DMS79 (cell line): ENCODE results near the gene EGFL7.

Source experiments
- DNase-seq: peaks from one replicate; lab custom pipeline; 2025; lab: John Stamatoyannopoulos, UW

Gene EGFL7

DNA sequence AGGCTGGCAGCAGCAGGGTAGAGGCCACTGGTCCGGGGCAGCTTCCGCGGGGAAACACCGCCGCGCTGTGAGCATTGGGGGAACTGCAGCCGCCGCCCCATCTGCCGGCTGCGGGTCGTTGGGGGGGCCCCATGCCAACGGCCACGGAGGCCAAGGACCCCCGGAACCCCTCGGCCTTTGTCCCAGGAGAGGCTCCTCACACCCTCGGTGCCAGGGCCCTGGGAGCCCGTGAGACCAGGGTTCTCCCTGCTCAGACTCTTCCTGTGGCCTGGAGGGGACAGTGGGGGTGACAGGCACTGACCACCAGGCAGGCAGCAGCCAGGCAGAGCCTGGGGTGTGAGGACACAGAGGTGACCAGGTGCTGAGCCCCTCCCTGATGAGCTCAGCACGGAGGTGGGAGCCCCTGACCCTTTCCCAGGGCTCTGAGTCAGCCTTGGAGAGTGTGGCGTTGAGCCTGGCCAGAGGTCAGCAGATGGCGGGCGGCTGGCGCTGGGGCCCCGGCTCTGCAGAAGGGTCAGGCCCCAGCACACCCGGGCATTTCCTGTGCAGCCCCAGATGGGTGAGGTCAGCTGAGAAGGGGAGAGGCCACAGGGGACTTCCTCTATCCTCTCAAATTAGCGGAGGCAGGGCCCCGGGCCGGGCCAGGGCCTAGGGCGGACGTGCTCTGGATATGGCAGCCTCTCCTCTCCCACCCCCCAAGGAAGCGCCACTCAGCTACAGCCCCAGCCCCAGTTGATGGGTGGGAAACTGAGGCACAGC lies 17.9 kb upstream of the EGFL7 start:
- DNase-seq, result no peak

DNA sequence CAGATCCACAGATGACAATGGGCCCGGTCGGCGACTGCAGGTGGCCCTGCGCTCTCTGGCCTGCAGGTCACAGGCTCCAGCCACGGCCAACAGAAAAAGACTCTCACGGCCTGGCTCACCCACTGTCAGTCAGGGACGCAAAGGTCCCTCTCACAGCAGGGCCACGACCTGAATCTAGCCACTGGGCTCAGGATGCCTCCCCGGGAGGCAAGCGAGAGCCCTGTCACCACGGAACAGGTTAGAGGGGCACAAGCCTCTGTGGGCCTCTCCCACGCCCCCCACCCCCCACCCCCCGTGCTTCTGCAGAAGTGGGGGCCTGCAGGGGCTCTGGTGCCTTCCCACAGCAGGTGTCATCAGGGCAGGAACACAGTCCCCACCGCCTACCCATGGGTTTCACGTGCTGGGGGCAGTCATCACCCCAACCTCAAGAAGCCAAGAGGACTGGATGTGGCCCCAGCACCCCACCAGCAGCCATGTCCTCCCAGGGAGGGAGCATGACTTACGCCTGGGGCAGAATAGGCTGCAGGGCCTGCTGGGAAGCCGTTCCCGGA lies 17.3 kb upstream of the EGFL7 start:
- no peak for DNase-seq

DNA sequence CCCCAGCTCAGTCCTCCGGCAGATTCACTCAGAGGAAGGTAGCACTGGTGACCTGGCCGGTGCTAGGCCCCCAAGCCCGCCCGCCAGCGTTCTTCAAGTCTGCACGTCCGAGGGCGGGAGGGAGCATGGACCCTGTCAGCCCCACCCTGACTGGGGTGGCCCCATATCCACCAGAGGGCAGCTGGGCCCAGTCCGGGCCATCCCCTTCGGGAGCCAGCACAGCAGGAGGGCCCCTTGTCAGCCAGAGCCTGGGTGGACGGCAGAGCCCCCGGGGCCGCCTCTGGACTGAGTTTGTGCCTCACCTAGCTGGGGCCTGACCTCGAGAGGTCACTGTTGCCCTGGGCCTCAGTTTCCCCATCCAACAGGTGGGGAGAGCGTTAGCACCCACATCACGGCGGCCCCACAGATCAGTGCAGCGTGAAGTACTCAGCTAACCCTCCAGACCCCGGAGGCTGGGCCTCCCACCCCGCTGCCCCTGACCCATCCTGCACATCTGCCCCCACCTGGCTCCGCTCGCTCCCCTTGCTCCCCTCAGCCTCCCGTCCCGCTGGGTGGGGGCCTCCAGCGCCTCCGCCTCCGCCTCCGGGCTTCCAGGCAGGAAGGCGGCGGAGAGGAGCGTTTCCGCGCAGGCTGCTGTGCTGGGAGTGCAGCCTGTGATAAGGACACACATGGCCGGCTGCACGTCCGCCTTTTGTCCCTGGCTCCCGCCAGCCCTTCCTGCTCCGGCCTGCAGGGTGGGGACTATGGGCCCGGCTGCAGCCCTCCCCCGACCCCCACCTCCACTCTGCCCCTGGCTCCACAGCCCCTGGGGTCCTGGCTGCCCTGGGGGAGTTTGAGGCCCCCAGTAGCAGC lies 16.6 kb upstream of the EGFL7 start:
- no peak for DNase-seq

DNA sequence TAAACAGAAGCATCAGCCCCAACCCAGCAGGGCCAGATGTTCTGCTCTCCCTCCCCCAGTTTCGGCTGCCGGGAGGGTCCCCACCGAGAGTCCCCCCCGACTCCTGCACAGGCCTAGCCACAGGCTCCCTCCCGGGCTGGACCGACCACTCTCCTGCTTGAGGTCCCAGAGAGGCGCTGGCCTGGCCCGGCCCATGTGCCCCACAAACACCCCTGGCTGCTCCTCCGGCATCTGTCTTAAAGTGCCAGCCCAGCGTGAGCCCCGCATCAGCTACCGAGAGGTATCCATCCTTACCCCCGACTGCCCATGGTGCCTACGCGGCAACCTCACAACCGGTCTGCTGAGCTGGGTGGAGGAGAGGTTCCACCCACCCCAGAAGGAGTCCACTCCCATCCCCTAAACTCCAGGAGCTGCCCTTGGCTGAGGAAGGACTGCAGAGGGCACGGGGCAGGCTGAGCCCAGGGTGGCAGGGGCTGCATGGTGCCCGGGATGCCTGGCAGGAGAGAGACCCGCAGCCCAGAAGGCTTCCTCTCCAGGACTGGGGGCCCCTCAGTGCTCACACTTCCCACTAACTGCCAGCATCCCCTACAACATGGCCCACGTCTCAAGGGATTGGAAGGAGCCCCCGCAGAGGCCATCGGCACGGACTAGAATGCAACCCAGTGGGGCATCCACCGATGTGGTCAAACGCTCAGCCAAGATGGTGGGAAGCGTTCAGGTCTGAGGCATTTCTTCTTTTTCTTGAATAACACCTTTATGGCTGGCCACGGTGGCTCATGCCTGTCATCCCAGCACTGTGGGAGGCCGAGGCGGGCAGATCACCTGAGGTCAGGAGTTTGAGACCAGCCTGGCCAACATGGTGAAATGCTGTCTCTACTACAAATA lies 15.6 kb upstream of the EGFL7 start:
- no peak for DNase-seq

DNA sequence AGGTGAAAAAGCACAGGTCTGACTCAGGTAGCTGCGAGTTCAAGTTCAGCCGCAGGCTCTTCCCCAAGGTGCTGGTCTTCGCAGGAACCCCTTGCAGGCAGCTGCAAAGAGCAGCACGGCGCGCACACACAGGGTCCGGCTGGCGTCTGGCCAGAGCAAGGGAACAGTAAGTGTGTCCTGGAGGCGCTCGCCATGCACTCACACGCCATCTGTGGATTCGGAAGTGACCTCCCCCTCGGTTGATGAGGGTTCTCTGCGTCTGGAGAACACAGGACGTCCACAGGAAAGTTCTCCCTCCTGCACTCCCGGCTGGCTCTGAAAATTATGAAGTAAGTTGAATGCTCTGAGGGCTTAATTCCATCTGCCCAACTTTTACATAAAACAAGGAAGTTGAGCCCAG lies 14.0 kb upstream of the EGFL7 start:
- DNase-seq, result no peak

DNA sequence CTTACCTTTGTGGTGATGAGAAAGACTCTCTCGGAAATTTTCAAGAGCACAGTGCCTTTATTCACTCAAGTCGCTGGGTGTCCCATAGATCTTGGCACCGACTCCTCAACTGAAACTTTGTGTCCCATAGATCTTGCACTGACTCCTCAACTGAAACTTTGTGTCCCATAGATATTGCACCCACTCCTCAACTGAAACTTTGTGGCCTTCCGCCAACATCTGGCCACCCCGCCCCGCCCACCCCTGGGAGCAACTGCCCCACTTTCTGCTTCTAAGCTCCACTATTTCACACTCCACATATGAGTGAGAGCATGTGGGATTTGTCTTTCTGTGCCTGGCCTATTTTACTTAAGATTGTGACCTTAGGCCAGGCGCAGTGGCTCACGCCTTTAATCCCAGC lies 12.7 kb upstream of the EGFL7 start:
- DNase-seq, result no peak

DNA sequence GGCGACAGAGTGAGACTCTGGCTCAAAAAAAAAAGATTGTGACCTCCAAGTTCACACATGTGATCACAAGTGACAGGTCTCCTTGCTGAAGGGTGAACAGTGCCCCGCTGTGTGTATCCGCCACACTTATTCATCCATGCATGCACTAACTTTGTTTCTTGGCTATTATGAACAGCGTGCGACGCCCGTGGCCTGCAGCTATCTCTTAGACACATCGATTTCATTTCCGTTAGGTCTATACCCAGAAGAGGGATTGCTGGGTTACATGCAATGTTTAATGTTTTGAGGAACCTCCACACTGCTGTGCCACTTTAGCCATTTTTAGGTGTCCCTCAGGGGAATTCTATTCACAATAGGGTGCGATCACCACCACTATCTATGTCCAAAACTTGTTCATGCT lies 12.1 kb upstream of the EGFL7 start:
- DNase-seq, result no peak

DNA sequence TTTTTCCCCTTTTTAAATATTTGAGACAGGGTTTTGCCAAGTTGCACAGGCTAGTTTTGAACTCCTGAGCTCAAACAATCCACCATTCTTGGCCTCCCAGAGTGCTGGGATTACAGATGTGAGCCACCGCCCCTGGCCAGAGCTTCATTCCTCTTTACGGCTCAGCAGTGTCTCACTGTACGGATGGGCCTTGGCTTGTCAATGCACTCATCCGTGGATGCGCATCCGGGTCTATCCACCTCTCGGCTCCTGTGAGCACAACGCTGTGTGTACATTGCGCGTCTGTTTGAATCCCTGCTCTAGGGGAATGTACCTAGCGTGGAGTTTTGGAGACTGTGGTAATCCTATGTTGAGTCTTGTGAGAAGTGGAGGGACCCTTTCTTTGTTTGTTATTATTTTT lies 10.9 kb upstream of the EGFL7 start:
- DNase-seq, result no peak

DNA sequence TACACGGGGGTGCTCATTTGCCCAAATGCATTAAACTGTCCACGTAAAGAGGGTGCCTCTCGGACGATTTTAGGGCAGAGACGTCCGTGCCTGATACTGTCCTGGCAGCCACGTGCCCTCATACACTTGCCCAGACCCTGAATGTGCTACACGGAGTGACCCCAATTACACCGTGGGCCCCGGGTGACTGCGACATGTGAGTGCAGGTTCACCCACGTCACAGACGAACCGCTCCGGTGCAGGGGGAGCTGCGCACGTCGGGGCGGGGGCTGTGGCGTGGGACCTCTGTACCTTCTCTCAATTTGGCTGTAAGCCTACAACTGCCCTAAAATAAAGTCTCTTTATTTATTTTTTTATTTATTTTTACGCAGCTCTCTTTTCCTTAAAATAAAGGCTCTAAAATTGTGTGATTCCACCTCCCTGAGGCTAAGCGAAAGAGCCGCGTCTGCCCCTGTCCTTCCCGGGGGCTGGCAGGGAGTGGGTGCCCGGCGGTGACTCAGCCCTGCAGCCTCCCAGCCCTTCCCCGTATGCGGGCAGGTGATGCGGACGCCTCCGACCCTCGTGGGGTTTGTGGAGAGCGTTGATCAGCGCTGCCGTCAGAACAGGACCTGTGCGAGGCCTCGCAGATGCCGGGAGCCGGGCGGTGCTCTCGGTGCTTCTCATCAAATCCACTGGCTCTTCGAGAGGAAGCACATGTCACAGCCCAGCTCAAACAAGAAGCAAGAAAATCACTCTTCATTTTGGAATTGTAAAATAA lies 9.2 kb upstream of the EGFL7 start:
- DNase-seq, result no peak

DNA sequence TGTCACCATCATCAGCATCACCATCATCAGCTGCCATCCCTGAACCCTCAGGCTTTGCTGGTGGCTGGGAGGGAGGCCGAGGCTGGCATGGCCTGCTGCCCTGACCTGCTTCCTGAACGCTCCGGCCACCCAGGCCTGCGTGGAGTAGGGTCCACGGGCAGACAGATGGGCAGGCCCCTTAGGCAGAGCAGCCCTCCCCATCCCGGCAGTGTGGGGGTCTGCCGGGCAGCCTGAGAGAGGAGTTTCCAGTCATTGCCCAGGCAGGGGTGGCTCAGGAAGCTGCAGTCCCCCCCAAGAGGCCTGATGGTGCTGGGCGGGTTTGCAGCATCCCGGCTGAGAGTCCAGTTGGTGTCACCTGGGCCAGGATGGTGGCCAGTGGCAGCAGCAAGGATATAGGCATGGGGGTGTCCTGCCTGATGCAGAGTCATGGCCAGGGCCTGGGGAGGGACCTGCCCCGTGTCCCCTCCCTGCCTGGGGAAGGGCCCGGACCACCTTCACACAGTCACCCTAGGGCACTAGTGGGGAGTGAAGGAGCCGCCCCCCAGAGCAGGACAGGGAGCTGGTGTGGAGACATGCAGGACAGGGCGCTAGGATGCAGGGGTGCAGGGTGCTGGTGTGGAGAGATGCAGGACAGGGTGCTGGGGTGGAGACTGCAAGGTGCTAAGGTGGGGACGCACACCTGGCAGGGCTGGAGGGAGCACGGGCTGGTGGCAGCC lies 7.7 kb upstream of the EGFL7 start:
- no peak for DNase-seq

DNA sequence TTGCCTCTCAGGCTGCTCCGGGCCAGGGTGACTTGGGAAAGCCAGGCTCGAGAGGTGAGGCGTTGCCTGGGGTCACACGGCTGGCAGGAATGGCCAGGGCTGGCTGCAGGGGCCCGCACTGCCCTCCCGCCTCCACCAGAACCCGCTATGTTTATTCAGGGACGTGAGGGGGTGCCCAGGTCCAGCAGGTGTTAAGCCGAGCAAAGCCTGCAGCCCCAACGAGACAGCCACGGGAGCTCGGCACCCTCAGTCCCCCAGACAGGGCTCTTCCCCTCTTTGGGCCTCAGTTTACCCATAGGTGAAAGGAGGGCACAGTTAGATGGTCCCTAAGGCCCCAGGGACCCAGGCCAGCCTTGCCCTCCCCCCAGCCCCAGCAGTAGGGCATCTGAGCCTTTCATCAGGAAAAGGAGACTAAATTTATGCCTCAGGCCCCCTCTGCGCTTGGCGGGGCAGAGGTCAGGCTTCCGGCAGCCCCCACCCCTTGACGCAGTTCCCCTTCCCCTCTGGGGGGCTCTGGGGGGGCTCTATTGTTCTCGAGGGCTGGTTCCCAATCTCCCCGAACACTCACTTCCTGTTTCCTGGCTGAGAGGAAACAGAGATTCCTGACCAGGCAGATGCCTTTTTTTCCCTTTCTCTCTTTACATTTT lies 7.1 kb upstream of the EGFL7 start:
- no peak for DNase-seq

DNA sequence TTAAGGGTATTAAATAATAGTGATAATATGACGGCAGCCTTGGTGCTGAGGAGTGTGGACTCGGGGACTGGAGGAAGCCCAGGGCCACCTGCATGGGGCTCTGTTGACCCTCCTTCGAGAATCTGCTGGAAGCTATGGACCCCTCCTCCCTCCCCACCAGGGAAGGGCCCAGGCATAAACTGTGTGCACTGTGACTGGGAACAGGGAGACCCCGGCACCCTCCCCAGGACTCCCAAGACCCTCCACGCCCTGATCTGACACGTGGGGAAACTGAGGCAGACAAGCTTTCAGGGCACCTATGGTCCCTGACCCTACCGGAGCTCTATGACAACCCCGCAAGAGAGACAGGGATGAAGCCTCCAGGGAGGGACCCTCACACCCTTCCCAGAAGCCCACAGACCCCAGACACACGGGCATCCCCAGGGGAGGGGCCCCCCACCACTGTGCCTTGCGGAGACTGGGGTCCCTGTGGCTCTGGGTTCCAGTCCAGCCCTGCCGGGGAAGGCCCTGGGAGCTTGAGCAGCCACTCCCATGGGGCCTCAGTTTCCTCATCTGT lies 6.5 kb upstream of the EGFL7 start:
- no peak for DNase-seq

DNA sequence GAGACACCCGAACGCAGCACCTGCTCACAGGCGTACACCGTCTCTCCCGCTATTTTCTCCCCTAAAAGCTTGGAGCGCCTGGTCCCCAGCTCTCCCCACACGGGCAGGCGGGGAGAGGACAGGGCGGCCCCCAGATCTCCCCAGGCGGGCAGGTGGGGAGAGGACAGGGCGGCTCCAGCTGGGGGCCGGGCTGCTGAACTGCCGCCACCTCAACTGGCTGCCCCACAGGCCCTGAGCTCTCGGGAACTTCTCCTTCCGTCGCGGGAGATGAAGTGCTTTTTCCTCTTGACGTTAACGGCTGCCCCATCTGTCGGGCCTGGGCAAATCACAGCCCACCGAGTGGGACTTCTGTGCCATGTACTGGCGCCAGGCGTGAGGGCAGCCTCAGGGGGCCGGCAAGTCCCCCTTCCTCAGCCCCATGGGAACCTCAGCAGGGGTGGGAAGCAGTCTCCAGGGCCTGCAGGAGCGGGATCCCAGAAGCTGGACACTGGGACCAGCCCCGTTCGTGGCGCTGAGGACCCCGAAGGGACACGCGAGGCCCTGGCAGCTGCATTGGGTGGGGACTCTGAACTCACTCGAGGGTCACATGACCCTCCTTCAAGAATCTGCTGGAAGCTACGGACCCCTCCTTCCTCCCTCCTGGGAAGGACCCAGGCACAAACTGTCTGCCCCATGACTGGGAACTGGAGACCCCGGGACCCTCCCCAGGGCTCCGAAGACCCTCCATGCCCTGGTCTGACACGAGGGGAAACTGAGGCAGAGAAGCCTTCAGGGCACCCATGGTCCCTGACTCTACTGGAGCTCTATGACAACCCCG lies 5.7 kb upstream of the EGFL7 start:
- DNase-seq, result no peak

DNA sequence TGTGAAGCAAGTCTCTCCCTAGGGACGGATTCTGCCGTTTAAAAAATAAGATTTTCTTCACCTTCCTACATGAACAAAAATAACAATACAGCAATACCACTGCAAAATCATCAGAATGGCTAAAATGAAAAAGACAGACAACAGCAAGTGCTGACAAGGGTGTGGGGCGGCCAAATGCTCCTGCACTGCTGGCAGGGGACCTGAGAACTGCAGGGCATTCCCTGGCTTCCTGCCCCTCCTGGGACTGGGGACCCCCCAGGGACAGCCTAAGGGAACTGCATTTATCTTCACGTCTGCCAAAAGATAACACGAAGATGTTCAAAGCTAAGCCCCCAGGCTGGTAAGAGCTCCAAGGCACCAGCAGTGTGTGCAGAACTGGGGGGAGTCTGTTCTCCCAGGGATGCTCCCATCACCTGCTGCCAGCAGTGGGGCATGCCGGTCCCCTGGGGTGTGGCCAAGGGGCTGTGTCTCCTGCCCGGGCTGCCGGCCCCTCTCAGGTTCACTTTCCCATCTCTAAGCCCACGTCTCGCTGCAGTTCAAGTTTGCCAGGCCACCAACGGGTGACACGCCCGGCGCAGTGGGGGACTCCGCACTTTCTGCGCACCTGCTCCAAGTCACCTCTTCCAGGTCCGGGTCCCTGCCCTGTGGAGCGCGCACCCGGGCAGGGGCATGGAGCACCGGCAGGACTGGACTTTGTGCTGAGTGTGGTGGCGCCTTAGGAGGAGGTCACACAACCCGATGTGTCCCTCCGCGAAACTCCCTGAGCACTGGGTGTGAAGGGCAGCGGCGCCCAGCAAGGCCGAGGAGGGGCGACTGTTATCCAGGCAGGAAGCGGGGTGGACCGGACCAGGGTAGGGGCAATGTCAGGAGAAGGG lies 4.5 kb upstream of the EGFL7 start:
- no peak for DNase-seq

DNA sequence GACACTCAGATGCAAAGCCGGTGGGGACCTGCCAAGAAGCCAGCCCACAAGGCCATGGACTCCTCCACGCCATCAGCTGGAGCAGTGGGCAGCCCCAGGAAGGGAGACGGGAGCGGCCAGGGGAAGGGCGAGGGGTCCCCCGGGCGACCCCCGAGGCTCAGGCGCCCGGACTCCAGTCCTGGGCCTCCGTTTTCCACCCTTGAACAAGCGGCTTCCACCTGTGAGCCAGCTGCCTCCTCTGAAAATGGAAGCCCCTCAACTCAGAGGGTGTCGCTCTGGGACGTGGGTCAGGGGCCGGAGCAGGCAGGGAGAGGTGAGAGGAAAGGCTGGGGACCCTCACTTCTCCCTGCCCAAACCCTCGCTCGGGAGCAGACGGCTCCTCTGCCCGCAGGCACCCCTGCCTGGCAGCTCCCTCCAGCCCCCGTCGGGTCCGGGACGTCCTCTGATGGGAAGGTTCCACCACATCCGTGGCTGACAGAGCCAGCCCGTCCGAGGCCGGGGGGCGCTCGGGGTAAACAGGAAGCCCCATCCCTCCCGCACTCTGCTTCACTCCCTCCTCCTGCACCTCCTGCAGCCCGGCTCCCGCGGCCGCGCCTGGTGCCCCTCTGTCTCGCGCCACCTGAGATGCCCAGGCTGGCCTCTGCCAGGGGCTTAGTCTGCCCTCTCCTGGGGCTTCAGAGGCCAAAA lies 3.7 kb upstream of the EGFL7 start:
- no peak for DNase-seq

DNA sequence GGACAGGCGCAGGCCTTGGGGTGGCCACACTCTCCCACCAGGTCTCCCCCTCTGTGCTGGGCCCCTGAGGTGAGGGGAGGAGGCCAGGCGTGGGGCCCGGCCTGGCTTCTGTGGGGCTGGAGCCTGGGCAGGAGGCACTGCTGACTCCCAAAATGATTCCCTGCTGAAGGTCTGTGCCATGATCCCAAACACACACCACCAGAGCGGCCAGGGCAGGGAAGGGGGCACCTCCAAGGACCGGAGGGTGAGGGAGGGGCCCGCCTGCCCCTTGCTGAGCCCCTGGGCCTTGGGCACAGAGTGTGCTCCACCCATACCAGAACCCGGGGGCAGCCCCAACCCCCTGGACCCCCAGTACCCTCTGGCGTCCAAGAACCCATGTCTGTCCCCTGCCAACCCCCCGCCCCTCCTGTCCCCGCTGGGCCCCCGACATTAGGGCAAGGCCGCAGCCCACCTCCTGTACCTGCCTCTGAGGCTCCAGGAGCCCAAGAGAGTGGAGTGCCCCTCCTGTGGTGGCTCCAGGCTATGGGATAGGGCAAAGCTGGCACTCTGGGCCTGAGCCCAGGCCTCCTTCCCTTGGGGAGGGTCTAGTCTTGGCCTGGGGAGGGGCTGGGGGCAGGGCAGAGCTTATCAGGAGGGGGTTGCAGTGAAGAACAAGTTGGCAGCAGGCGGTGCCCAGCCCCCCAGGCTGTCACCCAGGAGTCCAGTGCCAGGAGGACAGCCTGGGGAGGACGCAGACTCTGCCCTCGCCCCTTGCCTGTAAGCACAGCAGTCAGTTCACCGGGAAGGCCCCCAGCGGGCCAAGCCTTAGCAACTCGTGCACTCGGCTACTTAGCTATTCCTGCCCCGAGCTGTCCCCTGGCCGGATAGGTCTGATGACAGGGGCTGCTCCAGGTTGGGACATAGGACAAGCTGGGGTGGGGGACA lies 2.6 kb upstream of the EGFL7 start:
- DNase-seq, result no peak
